ENCODE results near the gene PYCR2. TPM values are rescaled to one million over a fixed set of nuclear protein-coding genes. Genes with fewer than 3 reads are reported as not detected.

PYCR2 gene
- total RNA-seq, 2 experiments from 2014 or later: 136 to 181 TPM

GRCh38 chr1:225921734-225922709, 2.0 kb downstream of the PYCR2 start:
- H3K4me1 ChIP-seq (ENCODE audit: insufficient read depth, low read length, poor library complexity, severe bottlenecking): peaks cover 56% of the 10 kb centered on the region
- H3K4me3 ChIP-seq (ENCODE audit: low read depth, low read length, poor library complexity, severe bottlenecking): peak overlapping the region; percentile 91
- POLR2A ChIA-PET: interaction anchor here (0.6 to 9.1 kb wide), 7 partner anchors 11 to 265 kb away, joined by 3 to 83 read pairs (median 3); partner anchors contain the start of genes LEFTY2 and TMEM63A
- no peaks in the 10 kb centered on the region for H3K9me2 ChIP-seq (ENCODE audit: insufficient read depth, low read length)
- H3K79me2 ChIP-seq (ENCODE audit: insufficient read depth, low read depth, low read length): peaks cover 32% of the 10 kb centered on the region
- H3K27ac ChIP-seq (ENCODE audit: low read depth, low read length, poor library complexity, severe bottlenecking): no peak overlapping the region
- no peaks in the 10 kb centered on the region for H3K9me3 ChIP-seq (ENCODE audit: low read length)
- H4K20me1 ChIP-seq (ENCODE audit: insufficient read depth, low read length): 0 out of 2 replicates have a peak, but pooled peaks cover 5% of the 10 kb centered on the region
- H3K36me3 ChIP-seq (ENCODE audit: insufficient read depth, low read length): peaks cover 59% of the 10 kb centered on the region
- CTCF ChIA-PET (ENCODE audit: unreplicated experiment): interaction anchor here (0.5 to 0.8 kb wide), 2 partner anchors 25 kb away, joined by 3 read pairs; no protein-coding TSS in a partner anchor
- H2AFZ ChIP-seq (ENCODE audit: low read length): no peak overlapping the region
- no peak for TF ChIP-seq CTCF (conservative IDR thresholded peaks at IDR 0.05; ENCODE audit: low read length)
- TF ChIP-seq EZH2phosphoT487 (IDR thresholded peaks at IDR 0.05; ENCODE audit: borderline replicate concordance, low read depth, low read length): no peak
- intact Hi-C loops (cut with micrococcal nuclease; ENCODE audit: unreplicated experiment): loop anchor here (5.0 to 10.0 kb wide), 2 partner anchors 55 to 733 kb away; no protein-coding TSS in a partner anchor
- peak overlapping the region; percentile 81 for H3K4me2 ChIP-seq (ENCODE audit: low read length)
- BruUV-seq (replicated peaks): no TSS peak
- no peak for DNase-seq (ENCODE audit: low spot score)

GRCh38 chr1:225919906-225920305, 4.1 kb downstream of the PYCR2 start:
- Histone ChIP-seq H2AFZ (ENCODE audit: low read length) (no peak overlapping the region), H3K9me2 (ENCODE audit: insufficient read depth, low read length) (no peaks in the 10 kb centered on the region), H3K4me2 (ENCODE audit: low read length) (no peak overlapping the region), H4K20me1 (ENCODE audit: insufficient read depth, low read length) (0 out of 2 replicates have a peak, but pooled peaks cover 5% of the 10 kb centered on the region), H3K4me3 (ENCODE audit: low read depth, low read length, poor library complexity, severe bottlenecking) (no peak overlapping the region), H3K4me1 (ENCODE audit: insufficient read depth, low read length, poor library complexity, severe bottlenecking) (peaks cover 36% of the 10 kb centered on the region), H3K36me3 (ENCODE audit: insufficient read depth, low read length) (peaks cover 65% of the 10 kb centered on the region), H3K9me3 (ENCODE audit: low read length) (no peaks in the 10 kb centered on the region), H3K79me2 (ENCODE audit: insufficient read depth, low read depth, low read length) (peaks cover 32% of the 10 kb centered on the region), H3K27ac (ENCODE audit: low read depth, low read length, poor library complexity, severe bottlenecking) (no peak overlapping the region)
- TF ChIP-seq EZH2phosphoT487 (IDR thresholded peaks at IDR 0.05; ENCODE audit: borderline replicate concordance, low read depth, low read length) (no peak), CTCF (conservative IDR thresholded peaks at IDR 0.05; ENCODE audit: low read length) (no peak)
- no TSS peak for BruUV-seq (replicated peaks)
- no peak for DNase-seq (ENCODE audit: low spot score)
- intact Hi-C loops (cut with micrococcal nuclease; ENCODE audit: unreplicated experiment): loop anchor here (5.0 to 10.0 kb wide), 2 partner anchors 57 to 735 kb away; no protein-coding TSS in a partner anchor
- ChIA-PET POLR2A (interaction anchor here (0.5 to 9.1 kb wide), 6 partner anchors 10 to 1778 kb away, joined by 3 to 83 read pairs (median 4); partner anchors contain the start of genes LEFTY1 and LEFTY2), CTCF (ENCODE audit: unreplicated experiment) (no interaction called here)
